PC-9 (cell line): ENCODE data around the gene ANKZF1. TPM values are rescaled to one million over a fixed set of nuclear protein-coding genes. Genes with fewer than 3 reads are reported as not detected.
"Not testable (repeated sequence)": the region's sequence is repeated elsewhere in the genome, so short reads cannot be mapped to it uniquely, and the experiment has no call there.

Source experiments
- BruUV-seq: library from RNA; stranded (reverse); fragments of 400-500 nt; replicated peaks from 2 replicates; lab custom pipeline; 2021; lab: Mats Ljungman, UMichigan
- CTCF ChIA-PET: fragments of 300-600 bp; sonication (Branson Sonifier 250); formaldehyde crosslinking; loops from one replicate; lab custom pipeline; 2022; ENCODE audit warnings: antibody characterized with exemption; lab: Charles Lee
- POLR2A ChIA-PET: fragments of 300-600 bp; sonication (Branson Sonifier 250); formaldehyde crosslinking; loops from one replicate; lab custom pipeline; 2022; ENCODE audit warnings: antibody characterized with exemption; ENCODE audit not compliant: unreplicated experiment; lab: Charles Lee
- DNase-seq, 2 experiments: peaks; one replicate each; pipeline versions ENCODE4 v3.0.0 to v3.0.0-alpha.2; 2015 to 2022; ENCODE audit warnings: mixed read lengths in 1 of 2
- H2AFZ ChIP-seq: fragments of 200-600 bp; sonication (generic); 2 replicates; pipeline ENCODE4 v1.8.1; 2017; ENCODE audit warnings: antibody characterized with exemption
- H3F3A ChIP-seq: fragments of 200-600 bp; sonication (generic); 2 replicates; pipeline ENCODE4 v1.8.1; 2017; ENCODE audit warnings: antibody characterized with exemption, mild to moderate bottlenecking, low read depth; ENCODE audit not compliant: insufficient read depth
- H3K27ac ChIP-seq: fragments of 200-600 bp; sonication (generic); 2 replicates; pipeline ENCODE4 v1.6.1; 2016; ENCODE audit warnings: mixed run types
- H3K27me3 ChIP-seq: fragments of 200-600 bp; sonication (generic); 2 replicates; pipeline ENCODE4 v1.6.1; 2016; ENCODE audit warnings: low read depth, mixed run types; ENCODE audit not compliant: insufficient read depth
- H3K36me3 ChIP-seq: fragments of 200-600 bp; sonication (generic); 2 replicates; pipeline ENCODE4 v1.6.1; 2016; ENCODE audit warnings: low read depth, mixed run types
- H3K4me1 ChIP-seq: fragments of 200-600 bp; sonication (generic); replicated peaks from 2 replicates; pipeline ENCODE4 v1.6.1; 2016; ENCODE audit warnings: mixed run types; ENCODE audit not compliant: insufficient read depth
- H3K4me2 ChIP-seq: fragments of 200-600 bp; sonication (generic); 2 replicates; pipeline ENCODE4 v1.6.1; 2017; ENCODE audit warnings: mixed run types
- H3K4me3 ChIP-seq: fragments of 200-600 bp; sonication (generic); 2 replicates; pipeline ENCODE4 v1.6.1; 2016; ENCODE audit warnings: mixed run types
- H3K79me2 ChIP-seq: fragments of 200-600 bp; sonication (generic); 2 replicates; pipeline ENCODE4 v1.6.1; 2017; ENCODE audit warnings: low read depth, mixed run types
- H3K9me2 ChIP-seq: fragments of 200-600 bp; sonication (generic); 2 replicates; pipeline ENCODE4 v1.8.1; 2017; ENCODE audit warnings: mild to moderate bottlenecking; ENCODE audit not compliant: insufficient read depth
- H3K9me3 ChIP-seq: fragments of 200-600 bp; sonication (generic); 2 replicates; pipeline ENCODE4 v1.8.1; 2016; ENCODE audit warnings: low read depth; ENCODE audit not compliant: insufficient read depth
- H4K20me1 ChIP-seq: fragments of 200-600 bp; sonication (generic); 2 replicates; pipeline ENCODE4 v1.8.1; 2017; ENCODE audit not compliant: insufficient read depth
- EZH2 ChIP-seq: fragments of 200-600 bp; sonication (generic); IDR thresholded peaks from 2 replicates; pipeline ENCODE4 v1.8.0; 2017; ENCODE audit warnings: antibody characterized with exemption, low read depth
- intact Hi-C: fragments of 100-400 bp; cut with micrococcal nuclease; formaldehyde crosslinking; loops from one replicate; pipeline ENCODE4 v1.10.0; 2022; ENCODE audit not compliant: unreplicated experiment
- total RNA-seq: library from RNA; stranded (reverse); gene quantifications from 2 replicates; pipeline ENCODE4 v1.2.3, GENCODE V29; 2021
- TF ChIP-seq, protein P1 (sequence below): fragments of 200-600 bp; sonication (generic); conservative IDR thresholded peaks from 2 replicates; pipeline ENCODE4 v1.6.1; 2017; ENCODE audit warnings: mixed run types, antibody characterized with exemption, mild to moderate bottlenecking, moderate library complexity

ANKZF1 gene
- total RNA-seq, 1 experiment from 2014 or later, result 62.2 TPM

DNA sequence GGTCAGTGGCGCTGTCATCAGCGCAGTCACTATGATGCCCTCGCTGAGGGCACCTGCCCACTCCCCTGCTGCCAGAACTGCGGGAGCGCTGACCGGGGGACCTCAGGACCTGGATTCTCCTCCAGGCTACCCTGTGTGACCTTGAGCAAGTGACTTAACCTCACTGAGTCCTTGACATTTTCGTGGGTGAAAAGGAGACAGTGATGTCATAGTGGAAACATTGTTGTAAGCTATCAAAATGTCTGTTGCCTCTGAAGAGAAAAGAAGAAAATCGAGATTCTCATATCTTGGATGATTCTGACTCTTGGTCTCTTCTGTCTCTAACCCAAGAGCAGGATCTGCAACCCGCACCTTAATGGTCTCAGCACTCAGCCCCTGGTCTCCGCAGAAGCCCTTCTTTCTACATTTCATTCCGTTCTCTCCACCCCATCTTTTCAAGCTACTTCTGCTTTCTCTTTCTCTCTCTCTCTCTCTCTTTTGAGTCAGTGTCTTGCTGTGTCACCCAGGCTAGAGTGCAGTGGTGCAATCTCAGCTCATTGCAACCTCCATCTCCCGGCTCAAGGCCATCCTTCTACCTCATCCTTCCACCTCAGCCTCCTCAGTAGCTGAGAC lies 25.1 kb downstream of the ANKZF1 start:
- no peak overlapping the region for H3K27ac ChIP-seq
- POLR2A ChIA-PET, result interaction anchor here (0.7 to 0.8 kb wide), 2 partner anchors 16 to 19 kb away, joined by 4 to 8 read pairs; no protein-coding TSS in a partner anchor
- no peaks in the 10 kb centered on the region for H3K27me3 ChIP-seq

GRCh38 chr2:219258942-219259341 lies 29.3 kb downstream of the ANKZF1 start:
- H3K27me3 ChIP-seq, DNase-seq, H3K27ac ChIP-seq, H3K4me2 ChIP-seq, intact Hi-C loops, H3K4me3 ChIP-seq, CTCF ChIA-PET, H3K9me3 ChIP-seq, H2AFZ ChIP-seq, H3K9me2 ChIP-seq, H3K79me2 ChIP-seq, POLR2A ChIA-PET, H3K36me3 ChIP-seq, BruUV-seq, H4K20me1 ChIP-seq, H3F3A ChIP-seq: not testable (repeated sequence)
- peaks cover 11% of the 10 kb centered on the region for H3K4me1 ChIP-seq

More for the DNA sequence above, 25.1 kb downstream of the ANKZF1 start:
- no peaks in the 10 kb centered on the region for H3K9me3 ChIP-seq
- H3K36me3 ChIP-seq, result 0 out of 2 replicates have a peak, but pooled peaks cover 6% of the 10 kb centered on the region
- DNase-seq, result no peak
- CTCF ChIA-PET, result interaction anchor here (0.6 kb wide), 1 partner anchor 13 kb away, joined by 4 read pairs; no protein-coding TSS in a partner anchor
- H3K4me2 ChIP-seq, result peak overlapping the region; percentile 84
- H3K79me2 ChIP-seq, result peaks cover 26% of the 10 kb centered on the region
- H2AFZ ChIP-seq, result peak overlapping the region; percentile 85
- no peaks in the 10 kb centered on the region for H3K9me2 ChIP-seq
- peak overlapping the region; percentile 87 for H3K4me3 ChIP-seq
- H3K4me1 ChIP-seq, result peaks cover 39% of the 10 kb centered on the region
- H3F3A ChIP-seq, result peaks cover 21% of the 10 kb centered on the region
- TF ChIP-seq, protein P1, sequence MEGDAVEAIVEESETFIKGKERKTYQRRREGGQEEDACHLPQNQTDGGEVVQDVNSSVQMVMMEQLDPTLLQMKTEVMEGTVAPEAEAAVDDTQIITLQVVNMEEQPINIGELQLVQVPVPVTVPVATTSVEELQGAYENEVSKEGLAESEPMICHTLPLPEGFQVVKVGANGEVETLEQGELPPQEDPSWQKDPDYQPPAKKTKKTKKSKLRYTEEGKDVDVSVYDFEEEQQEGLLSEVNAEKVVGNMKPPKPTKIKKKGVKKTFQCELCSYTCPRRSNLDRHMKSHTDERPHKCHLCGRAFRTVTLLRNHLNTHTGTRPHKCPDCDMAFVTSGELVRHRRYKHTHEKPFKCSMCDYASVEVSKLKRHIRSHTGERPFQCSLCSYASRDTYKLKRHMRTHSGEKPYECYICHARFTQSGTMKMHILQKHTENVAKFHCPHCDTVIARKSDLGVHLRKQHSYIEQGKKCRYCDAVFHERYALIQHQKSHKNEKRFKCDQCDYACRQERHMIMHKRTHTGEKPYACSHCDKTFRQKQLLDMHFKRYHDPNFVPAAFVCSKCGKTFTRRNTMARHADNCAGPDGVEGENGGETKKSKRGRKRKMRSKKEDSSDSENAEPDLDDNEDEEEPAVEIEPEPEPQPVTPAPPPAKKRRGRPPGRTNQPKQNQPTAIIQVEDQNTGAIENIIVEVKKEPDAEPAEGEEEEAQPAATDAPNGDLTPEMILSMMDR, result no peak
- TF ChIP-seq EZH2, result no peak
- intact Hi-C loops, result no loop called here
- BruUV-seq, result no TSS peak
- H4K20me1 ChIP-seq, result no peaks in the 10 kb centered on the region

DNA sequence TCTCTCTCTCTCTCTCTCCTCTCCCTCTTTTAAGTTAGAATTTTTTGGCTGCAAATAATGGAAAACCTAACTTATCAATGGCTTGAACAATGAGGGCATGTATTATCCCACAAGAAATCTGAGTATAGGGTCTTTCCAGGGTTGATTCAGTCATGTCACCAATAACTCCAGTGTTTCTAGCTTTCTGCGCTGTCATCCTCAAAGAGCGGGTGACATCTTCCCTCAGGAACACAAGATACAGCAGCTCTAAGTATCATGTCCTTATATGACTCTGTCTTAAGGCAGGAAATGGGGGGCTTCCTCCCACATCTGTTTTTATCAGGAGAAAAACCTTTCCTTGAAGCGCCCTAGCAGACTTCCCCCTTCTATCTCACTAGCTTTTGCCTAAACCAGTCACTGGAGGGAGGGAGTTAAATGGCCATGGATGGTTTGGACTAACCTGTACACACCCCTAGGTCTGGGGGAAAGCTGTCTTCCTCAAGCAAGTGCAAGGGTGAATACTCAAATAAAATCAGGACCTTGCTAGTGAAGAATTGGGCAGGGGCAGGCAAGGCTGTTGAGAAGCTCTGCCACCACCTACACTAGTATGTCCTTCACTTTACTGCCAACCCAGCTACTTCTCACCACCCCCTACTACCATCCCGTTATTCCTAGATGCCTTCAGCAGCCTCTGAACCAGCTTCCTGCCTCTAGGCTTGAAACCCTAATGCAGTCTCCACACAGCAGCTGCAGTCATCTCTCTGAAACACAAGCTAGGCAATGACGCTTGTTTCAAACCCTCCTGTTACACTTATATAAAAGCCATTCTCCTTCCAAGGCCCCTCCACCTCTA lies 31.6 kb downstream of the ANKZF1 start:
- no peak for TF ChIP-seq EZH2
- TF ChIP-seq, protein P1, result no peak
- H3K9me2 ChIP-seq, result no peaks in the 10 kb centered on the region
- H3K36me3 ChIP-seq, result no peaks in the 10 kb centered on the region
- DNase-seq, result no peak
- no TSS peak for BruUV-seq
- no peaks in the 10 kb centered on the region for H3K9me3 ChIP-seq
- no peak overlapping the region for H3K27ac ChIP-seq
- POLR2A ChIA-PET, result no interaction called here
- no peak overlapping the region for H3K4me3 ChIP-seq
- H3K4me1 ChIP-seq, result no peaks in the 10 kb centered on the region
- H3K79me2 ChIP-seq, result no peaks in the 10 kb centered on the region
- intact Hi-C loops, result no loop called here
- CTCF ChIA-PET, result no interaction called here
- no peaks in the 10 kb centered on the region for H4K20me1 ChIP-seq
- H2AFZ ChIP-seq, result no peak overlapping the region
- H3K4me2 ChIP-seq, result no peak overlapping the region
- H3K27me3 ChIP-seq, result no peaks in the 10 kb centered on the region
- no peaks in the 10 kb centered on the region for H3F3A ChIP-seq
